Endodermal cell (in vitro differentiated cells): ENCODE measurements around the gene SCGN. TPM values are rescaled to one million over a fixed set of nuclear protein-coding genes. Genes with fewer than 3 reads are reported as not detected.

ENCODE experiments used
- DNase-seq: peaks from one replicate; pipeline ENCODE4 v3.0.0-alpha.2; 2017
- H3K27ac ChIP-seq: 2 replicates; pipeline ENCODE4 v1.5.1; 2013; ENCODE audit warnings: mild to moderate bottlenecking, low read depth, low read length, moderate library complexity
- H3K27me3 ChIP-seq: 2 replicates; pipeline ENCODE4 v1.6.1; 2013; ENCODE audit warnings: mild to moderate bottlenecking, low read length, moderate library complexity; ENCODE audit not compliant: insufficient read depth, control insufficient read depth, poor library complexity, severe bottlenecking
- H3K36me3 ChIP-seq: 2 replicates; pipeline ENCODE4 v1.7.0; 2013; ENCODE audit warnings: mild to moderate bottlenecking, low read length, moderate library complexity; ENCODE audit not compliant: control insufficient read depth, insufficient read depth
- H3K4me1 ChIP-seq: one replicate; pipeline ENCODE4 v1.7.0; 2013; ENCODE audit warnings: low read length; ENCODE audit not compliant: control insufficient read depth, insufficient read depth
- H3K4me3 ChIP-seq: 2 replicates; pipeline ENCODE4 v1.5.1; 2013; ENCODE audit warnings: mild to moderate bottlenecking, low read length, moderate library complexity
- H3K9ac ChIP-seq: 2 replicates; pipeline ENCODE4 v1.6.1; 2013; ENCODE audit warnings: mild to moderate bottlenecking, low read length, moderate library complexity; ENCODE audit not compliant: poor library complexity, severe bottlenecking; ENCODE audit errors: extremely low read depth
- H3K9me3 ChIP-seq: 2 replicates; pipeline ENCODE4 v1.6.1; 2013; ENCODE audit warnings: mild to moderate bottlenecking, low read length, moderate library complexity; ENCODE audit not compliant: control insufficient read depth
- H3K27ac Mint-ChIP-seq: 2 replicates; pipeline ENCODE4 v1.8.0; 2020; ENCODE audit warnings: mixed read lengths
- H3K27me3 Mint-ChIP-seq: 2 replicates; pipeline ENCODE4 v1.8.0; 2021; ENCODE audit warnings: mild to moderate bottlenecking, mixed read lengths; ENCODE audit not compliant: insufficient read depth
- H3K36me3 Mint-ChIP-seq: 2 replicates; pipeline ENCODE4 v1.8.0; 2020; ENCODE audit warnings: low read depth, mixed read lengths
- H3K4me1 Mint-ChIP-seq: 2 replicates; pipeline ENCODE4 v1.8.0; 2020; ENCODE audit warnings: mixed read lengths
- H3K4me3 Mint-ChIP-seq: 2 replicates; pipeline ENCODE4 v1.8.0; 2020; ENCODE audit warnings: mild to moderate bottlenecking, moderate library complexity, mixed read lengths
- H3K9me3 Mint-ChIP-seq: 2 replicates; pipeline ENCODE4 v1.8.0; 2020; ENCODE audit warnings: mild to moderate bottlenecking, mixed read lengths
- WGBS, 2 experiments: methylation state at CpG; one replicate each; pipeline versions ENCODE4 v1.1.5 to v1.1.7; 2013; ENCODE audit warnings: missing lambda C conversion rate in 2 of 2, mixed read lengths in 1 of 2; ENCODE audit not compliant: insufficient coverage in 1 of 2, insufficient read length in 1 of 2; 5-methylcytosine and 5-hydroxymethylcytosine counted together
- total RNA-seq, 2 donors: library from RNA; stranded (reverse); fragmentation: NEBNext Ultra II Directional in 1 of 2; extraction: Animal tissue kit (Norgen Biotek cat#: 25700) in 1 of 2; gene quantifications; 2 replicates in 1 of 2; 3 replicates in 1 of 2; pipeline ENCODE4 v1.2.1, GENCODE V29; 2021
- TF ChIP-seq, protein P1 (sequence below): fragments of 200-600 bp; sonication (generic); conservative IDR thresholded peaks from 2 replicates; pipeline ENCODE4 v1.5.0; 2021; ENCODE audit warnings: antibody characterized with exemption, mild to moderate bottlenecking

Gene SCGN
- total RNA-seq, 2 donors from 2014 or later = not detected

DNA sequence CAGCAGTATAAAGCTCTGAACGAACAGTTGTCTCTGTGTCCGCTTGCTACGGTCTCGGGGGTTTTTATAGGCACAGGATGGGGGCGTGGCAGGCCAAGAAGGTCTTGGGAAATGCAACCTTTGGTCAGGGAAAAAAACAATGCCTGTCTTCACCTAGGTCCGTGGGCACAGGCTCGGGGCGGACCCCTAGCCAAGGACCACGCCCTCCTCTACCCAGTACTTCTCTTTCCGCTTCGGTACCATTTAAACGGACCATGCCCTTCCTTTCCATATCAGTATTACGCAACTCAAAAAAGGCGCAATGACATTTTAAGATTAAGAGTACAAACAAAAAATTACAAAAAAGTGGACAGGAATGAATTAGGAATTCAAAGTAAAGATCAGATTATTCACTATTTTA, 58.3 kb downstream of the SCGN start:
- WGBS, 2 experiments = 72 to 86% methylated on average over 6 to 14 of the region's 14 CpGs
- Histone ChIP-seq H3K27me3 (peaks cover 9% of the 10 kb centered on the region), H3K9me3 (no peaks in the 10 kb centered on the region), H3K36me3 (no peaks in the 10 kb centered on the region), H3K4me3 (no peak overlapping the region), H3K4me1 (no peaks in the 10 kb centered on the region), H3K9ac (no peak overlapping the region), H3K27ac (no peak overlapping the region)
- Mint-ChIP-seq H3K4me3 (no peak overlapping the region), H3K27me3 (peaks cover 4% of the 10 kb centered on the region), H3K36me3 (no peaks in the 10 kb centered on the region), H3K4me1 (no peaks in the 10 kb centered on the region), H3K9me3 (no peaks in the 10 kb centered on the region), H3K27ac (no peak overlapping the region)
- no peak for DNase-seq
- TF ChIP-seq, protein P1, sequence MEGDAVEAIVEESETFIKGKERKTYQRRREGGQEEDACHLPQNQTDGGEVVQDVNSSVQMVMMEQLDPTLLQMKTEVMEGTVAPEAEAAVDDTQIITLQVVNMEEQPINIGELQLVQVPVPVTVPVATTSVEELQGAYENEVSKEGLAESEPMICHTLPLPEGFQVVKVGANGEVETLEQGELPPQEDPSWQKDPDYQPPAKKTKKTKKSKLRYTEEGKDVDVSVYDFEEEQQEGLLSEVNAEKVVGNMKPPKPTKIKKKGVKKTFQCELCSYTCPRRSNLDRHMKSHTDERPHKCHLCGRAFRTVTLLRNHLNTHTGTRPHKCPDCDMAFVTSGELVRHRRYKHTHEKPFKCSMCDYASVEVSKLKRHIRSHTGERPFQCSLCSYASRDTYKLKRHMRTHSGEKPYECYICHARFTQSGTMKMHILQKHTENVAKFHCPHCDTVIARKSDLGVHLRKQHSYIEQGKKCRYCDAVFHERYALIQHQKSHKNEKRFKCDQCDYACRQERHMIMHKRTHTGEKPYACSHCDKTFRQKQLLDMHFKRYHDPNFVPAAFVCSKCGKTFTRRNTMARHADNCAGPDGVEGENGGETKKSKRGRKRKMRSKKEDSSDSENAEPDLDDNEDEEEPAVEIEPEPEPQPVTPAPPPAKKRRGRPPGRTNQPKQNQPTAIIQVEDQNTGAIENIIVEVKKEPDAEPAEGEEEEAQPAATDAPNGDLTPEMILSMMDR = no peak

- H3K4me1 Mint-ChIP-seq = no peaks in the 10 kb centered on the region
These were observed 61.8 kb downstream of the SCGN start for GRCh38 chr6:25713824-25714223.

DNA sequence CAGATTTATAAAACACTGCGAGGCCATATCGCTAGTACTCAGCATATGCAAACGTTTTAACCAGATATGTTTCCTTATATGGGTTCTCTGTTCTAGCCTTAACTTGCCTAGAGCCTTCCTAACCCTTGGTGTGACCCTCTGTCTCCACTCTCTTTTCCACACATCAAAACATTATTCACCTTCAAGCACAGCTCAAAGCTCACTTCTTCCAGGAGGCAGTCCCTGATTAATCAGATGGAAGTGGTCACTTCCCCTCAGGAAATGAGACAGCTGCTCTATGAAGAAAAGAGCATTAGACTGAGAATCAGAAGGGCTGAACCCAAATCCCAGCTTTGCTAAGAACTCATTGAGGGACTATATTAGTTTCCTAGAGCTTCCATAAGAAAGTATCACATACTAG, 62.8 kb downstream of the SCGN start:
- no peak overlapping the region for H3K27ac ChIP-seq

More at GRCh38 chr6:25713824-25714223, 61.8 kb downstream of the SCGN start:
- TF ChIP-seq, protein P1 = no peak
- Histone ChIP-seq H3K9me3 (no peaks in the 10 kb centered on the region), H3K36me3 (no peaks in the 10 kb centered on the region), H3K9ac (no peak overlapping the region), H3K27me3 (no peaks in the 10 kb centered on the region), H3K4me3 (no peak overlapping the region), H3K4me1 (no peaks in the 10 kb centered on the region), H3K27ac (no peak overlapping the region)
- no peaks in the 10 kb centered on the region for H3K36me3 Mint-ChIP-seq
- H3K27me3 Mint-ChIP-seq = no peaks in the 10 kb centered on the region
- DNase-seq = no peak
- WGBS, 2 experiments = 82 to 83% methylated on average over 1 of the region's 1 CpG
- H3K9me3 Mint-ChIP-seq = no peaks in the 10 kb centered on the region
- no peak overlapping the region for H3K27ac Mint-ChIP-seq
- no peak overlapping the region for H3K4me3 Mint-ChIP-seq

More for the DNA sequence above, 62.8 kb downstream of the SCGN start:
- Histone ChIP-seq H3K4me3 (no peak overlapping the region), H3K4me1 (no peaks in the 10 kb centered on the region), H3K9me3 (no peaks in the 10 kb centered on the region), H3K36me3 (no peaks in the 10 kb centered on the region), H3K9ac (no peak overlapping the region), H3K27me3 (no peaks in the 10 kb centered on the region)
- Mint-ChIP-seq H3K27me3 (no peaks in the 10 kb centered on the region), H3K4me3 (no peak overlapping the region), H3K9me3 (no peaks in the 10 kb centered on the region), H3K4me1 (no peaks in the 10 kb centered on the region), H3K36me3 (no peaks in the 10 kb centered on the region), H3K27ac (no peak overlapping the region)
- 87 to 88% methylated on average over 3 of the region's 3 CpGs for WGBS, 2 experiments
- TF ChIP-seq, protein P1 = no peak
- no peak for DNase-seq
